Umbilical cord (tissue), 2 donors: ENCODE data around the gene NDUFAF2. TPM values are rescaled to one million over a fixed set of nuclear protein-coding genes. Genes with fewer than 3 reads are reported as not detected.
"Not testable (repeated sequence)": the region's sequence is repeated elsewhere in the genome, so short reads cannot be mapped to it uniquely, and the experiment has no call there.

Experiments
- DNase-seq: peaks from one replicate; pipeline ENCODE4 v3.0.0-alpha.2; 2015; ENCODE audit warnings: low spot score
- total RNA-seq: library from RNA; depleted of rRNA; stranded (reverse); fragments of >200 nt; gene quantifications from one replicate; pipeline ENCODE4 v1.2.3, GENCODE V29; 2014; ENCODE audit warnings: low replicate concordance; ENCODE audit not compliant: insufficient read depth

The NDUFAF2 gene
- total RNA-seq, 1 donor from 2014 or later: 22.6 TPM

DNA sequence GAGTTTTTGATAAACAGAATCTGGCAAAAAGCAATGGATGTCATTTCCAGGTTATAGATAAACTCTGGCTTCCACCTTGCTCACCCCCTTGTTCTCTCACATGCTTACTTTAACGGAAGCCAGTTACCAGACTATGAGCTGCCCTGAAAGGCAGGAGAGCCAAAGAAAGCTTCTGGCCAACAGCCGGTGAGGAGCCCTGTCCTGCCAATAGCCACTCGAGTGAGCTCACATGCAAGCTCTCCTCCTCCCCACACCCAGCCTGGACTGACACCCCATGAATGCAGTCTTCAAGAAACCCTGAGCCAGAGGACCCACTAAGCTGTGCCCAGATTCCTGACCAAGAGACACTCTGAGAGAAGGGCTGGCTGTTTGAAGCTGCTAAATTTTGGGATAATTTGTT is 231.6 kb downstream of the NDUFAF2 start:
- no peak for DNase-seq

DNA sequence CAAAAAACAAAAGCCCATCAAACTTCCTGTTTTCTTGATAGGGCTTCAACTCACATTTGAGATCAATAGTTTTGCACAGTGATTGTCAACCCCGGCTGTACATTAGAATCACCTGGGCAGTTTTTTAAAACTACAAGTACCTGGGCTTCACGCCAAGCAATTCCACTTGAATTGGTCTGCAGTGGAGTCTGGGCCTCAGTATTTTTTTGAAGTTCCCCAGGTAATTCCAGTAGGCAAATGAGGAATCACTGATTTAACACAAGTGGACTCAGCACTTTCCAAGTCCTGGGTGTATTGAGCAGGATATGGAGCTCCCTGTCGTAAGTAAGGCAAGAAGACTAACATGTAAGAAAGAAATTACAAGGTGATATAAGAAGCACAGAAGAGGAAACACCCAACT is 232.1 kb downstream of the NDUFAF2 start:
- DNase-seq: no peak

DNA sequence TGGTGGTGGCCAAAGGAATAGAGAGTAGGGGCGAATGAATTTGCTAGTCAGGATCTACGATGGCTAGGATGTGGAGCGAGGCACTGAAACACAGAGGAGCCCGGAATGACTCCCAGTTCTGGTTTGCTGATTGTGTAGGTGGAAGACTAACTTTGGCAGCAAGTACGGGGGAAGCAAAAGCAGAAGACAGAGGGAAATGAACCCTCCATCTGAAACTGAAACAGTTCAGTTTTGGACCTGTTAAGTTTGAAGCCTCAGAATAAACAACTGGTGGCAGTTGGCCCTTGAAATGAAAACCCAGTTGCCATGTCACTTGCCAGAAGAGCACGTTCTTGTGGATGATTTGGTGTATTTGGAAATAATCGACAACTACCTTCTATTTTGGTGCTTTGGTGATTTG is 232.7 kb downstream of the NDUFAF2 start:
- no peak for DNase-seq

DNA sequence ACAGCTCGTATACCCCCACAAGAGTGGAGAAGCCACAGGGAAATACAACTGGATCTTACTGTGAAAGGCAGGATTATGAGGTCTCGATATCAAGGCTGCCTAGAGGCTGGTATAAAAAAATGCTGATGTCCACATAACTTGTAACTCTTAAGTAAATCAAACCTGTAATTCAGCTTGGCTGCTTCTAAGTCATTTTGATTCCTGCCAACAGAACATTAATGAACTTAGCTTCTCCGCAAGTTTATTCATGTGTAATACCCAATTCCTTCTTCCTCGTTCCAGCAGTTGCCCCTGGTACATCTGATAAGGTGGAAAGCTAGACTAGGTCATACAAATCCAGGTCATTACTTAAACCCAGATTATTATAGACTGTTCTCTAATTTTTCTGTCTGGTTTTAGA is 233.7 kb downstream of the NDUFAF2 start:
- DNase-seq: no peak

DNA sequence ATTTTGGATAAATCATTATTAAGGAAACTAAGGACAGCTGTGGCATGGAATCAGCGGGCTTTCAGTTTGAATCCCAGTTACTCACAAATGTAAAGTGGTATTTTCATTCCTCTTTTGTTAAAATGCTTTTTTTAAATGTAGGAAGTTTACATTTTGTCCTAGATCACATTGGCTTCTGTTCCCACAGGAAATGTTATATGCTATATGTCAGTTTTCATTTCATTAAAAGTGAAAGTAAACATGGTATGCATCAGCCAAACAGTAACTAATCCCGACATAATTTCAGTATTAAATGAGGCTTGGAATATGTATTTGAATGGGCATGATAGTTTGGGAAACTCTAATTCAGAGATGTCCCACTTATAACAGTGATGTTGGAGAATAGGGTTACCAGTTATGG is 235.9 kb downstream of the NDUFAF2 start:
- DNase-seq: no peak

DNA sequence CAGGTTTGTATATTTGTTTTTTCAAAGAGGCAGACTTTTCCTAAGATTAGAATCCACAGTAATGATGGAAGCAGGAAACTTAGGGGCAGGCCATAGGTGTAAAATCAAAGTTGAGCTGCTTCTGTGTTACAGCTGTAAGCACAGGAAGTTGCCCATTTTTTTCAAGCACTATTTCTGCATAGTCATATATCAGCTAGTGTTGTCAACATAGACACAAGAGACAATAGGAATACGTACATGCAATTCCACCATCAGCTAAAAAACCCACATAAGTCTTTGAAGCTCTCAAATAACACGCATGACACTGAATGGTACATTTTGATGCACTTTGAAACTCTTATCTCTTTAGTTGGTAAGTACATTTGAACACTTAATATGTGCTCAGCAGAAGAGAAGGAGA is 237.4 kb downstream of the NDUFAF2 start:
- no peak for DNase-seq

DNA sequence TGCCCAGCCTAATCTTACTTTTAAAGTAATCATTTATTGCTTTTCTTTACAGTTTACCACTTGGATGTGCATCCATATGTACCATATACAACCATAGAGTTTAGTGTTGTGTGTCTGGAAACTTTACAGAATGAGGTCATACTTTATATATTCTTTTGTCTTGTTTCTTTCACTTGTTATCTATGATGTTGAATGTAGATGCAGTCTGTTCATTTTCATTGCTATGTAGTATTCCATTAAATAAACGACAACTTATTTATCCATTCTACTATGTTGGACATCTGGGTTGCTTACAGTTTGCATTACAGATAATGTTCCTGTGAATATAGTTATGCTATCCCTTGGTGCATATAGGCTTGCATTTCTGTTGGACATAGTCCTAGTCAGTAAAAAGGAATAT is 238.5 kb downstream of the NDUFAF2 start:
- no peak for DNase-seq

DNA sequence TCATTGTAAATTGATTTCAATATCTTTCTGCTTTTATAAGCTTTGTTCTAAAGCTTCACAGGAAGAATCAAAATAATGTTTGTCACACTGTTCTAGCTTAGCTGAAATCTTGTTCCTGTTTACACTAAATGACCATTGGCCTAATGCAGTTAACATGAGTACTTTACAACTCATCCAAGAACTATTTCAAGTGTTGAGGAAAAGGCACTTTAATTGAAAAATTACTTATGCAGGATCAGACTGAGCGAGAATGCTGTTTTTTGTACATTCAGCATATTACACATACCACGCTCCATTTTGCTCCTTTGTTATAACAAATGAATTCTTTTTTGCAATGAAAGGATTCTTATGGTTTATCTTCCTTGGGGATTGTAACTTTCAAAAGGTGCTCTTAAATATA is 239.7 kb downstream of the NDUFAF2 start:
- DNase-seq: no peak

DNA sequence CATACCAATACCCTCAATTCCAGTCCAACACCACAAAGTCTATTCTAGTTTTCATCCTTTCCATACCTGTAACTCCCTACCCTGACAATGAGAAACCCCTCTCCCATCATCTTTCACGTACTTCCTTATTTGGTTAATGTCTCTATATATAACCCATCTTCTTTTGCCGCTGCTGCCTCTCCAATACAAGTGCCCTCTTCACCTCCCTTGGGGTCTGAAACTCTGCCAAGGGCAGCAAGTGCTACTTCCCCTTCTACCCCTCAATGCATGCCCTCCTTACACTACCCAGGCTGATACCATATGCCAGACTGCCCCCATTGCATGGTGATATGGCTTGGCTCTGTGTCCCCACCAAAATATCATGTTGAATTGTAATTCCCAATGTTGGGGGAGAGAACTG is 241.6 kb downstream of the NDUFAF2 start:
- no peak for DNase-seq

DNA sequence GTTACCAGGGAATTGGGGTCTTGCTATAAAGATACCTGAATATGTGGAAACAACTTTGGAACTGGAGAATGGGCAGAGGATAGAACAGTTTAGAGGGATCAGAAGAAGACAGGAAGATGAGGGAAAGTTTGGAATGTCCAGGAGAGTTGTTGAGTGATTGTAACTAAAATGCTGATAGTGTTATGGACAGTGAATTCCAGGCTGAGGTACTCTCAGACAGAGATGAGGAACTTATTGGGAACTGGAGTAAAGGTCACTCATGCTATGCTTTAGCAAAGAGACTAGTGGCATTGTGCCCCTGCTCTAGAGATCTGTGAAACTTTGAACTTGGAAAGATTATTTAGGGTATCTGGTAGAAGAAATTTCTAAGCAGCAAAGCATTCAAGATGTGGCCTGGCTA is 242.3 kb downstream of the NDUFAF2 start:
- DNase-seq: not testable (repeated sequence)

DNA sequence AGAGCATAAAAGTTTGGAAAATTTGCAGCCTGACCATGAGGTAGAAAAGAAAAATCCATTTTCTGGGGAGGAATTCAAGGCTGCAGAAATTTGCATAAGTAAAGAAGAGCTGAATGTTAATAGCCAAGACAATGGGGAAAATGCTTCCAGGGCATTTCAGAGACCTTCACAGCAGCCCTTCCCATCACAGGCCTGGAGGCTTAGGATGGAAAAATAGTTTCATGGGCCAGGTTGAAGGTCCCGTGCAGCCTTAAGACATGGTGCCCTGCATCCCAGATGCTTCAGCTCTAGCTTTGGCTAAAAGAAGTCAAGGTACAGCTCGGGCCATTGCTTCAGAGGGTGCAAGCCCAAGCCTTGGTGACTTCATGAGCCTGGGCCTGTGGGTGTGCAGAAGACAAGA is 242.8 kb downstream of the NDUFAF2 start:
- DNase-seq: not testable (repeated sequence)

DNA sequence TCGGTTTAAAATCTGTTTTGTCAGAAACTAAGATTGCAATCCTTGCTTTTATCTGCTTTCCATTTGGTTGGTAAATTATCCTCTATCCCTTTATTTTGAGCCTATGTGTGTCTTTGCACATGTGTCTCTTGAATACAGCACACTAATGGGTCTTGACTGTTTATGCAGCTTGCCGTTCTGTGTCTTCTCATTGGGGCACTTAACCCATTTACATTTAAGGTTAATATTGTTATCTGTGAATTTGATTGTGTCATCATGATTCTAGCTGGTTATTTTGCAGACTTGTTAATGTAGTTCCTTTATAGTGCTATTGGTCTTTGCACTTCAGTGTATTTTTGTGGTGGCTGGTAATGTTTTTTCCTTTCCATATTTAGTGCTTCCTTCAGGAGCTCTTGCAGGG is 253.6 kb downstream of the NDUFAF2 start:
- DNase-seq: no peak

DNA sequence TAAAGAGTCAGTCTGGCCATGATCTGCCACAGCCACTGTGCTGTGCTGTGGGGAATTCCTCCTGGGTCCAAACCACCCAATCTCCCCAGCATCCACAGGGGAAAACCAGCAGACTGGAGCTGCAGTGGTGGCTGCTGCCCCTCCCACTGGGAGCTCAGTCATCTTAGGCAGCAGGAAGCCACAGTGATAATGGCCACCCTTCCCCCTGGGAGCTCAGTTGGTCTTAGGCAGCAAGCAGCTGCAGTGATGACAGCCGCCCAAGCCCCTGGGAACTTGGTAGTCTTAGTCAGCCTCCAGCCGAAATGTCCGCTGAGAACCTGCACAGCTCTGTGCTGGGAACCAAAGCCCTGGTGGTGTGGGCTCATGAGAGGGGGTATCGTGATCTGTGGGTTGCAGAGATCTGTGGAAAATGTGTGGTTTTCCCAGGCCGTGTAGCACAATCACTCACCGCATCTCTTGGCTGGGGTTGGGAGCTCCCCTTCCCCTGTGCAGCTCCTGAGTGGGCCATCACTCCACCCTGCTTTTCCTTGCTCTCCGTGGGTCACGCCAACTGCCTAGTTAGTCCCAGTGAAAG is 255.7 kb downstream of the NDUFAF2 start:
- DNase-seq: no peak

DNA sequence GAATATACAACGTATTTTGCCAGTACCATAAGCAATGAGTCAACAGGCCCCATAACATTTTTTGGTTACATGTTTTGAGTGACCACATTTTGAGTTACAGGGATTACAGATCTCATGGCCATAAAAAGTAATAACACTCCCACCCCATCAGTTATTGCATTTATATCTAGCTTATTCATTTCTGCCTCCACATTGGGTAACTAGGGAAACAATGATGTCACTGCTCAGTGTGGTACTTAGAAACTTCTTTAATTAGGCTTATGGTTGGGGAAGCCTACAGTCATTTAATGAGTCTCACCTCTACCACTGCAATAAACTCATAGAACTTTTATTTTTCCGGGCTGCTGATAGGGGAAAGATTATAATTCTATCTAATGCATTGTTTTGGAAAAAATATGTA is 257.2 kb downstream of the NDUFAF2 start:
- DNase-seq: no peak

Other genes with a start within 250 kb of the NDUFAF2 start
- gene DEPDC1B, start 245.0 kb upstream of the NDUFAF2 start, total RNA-seq: 16.9 TPM
- gene ELOVL7, start 100.9 kb upstream of the NDUFAF2 start, total RNA-seq: 1.9 TPM
- 11.6 TPM for gene ERCC8, start 135 bp upstream of the NDUFAF2 start, total RNA-seq
- gene SMIM15, start 217.3 kb downstream of the NDUFAF2 start, total RNA-seq: 47.7 TPM